MM.1S (cell line): Measurements from ENCODE around the gene ITPKC.
A peak's percentile ranks its signal among the peaks of the same experiment; 100 is the strongest.
"Not testable (repeated sequence)": the region's sequence is repeated elsewhere in the genome, so short reads cannot be mapped to it uniquely, and the experiment has no call there.

Experiments used
- DNase-seq: peaks from one replicate; pipeline ENCODE4 v3.0.0-alpha.2; 2015
- H2AFZ ChIP-seq: fragments of 300-600 bp; sonication (generic); 2 replicates; pipeline ENCODE4 v1.6.0; 2016; ENCODE audit warnings: antibody characterized with exemption, low read length
- H3F3A ChIP-seq: fragments of 300-600 bp; sonication (generic); 2 replicates; pipeline ENCODE4 v1.6.1; 2016; ENCODE audit warnings: mild to moderate bottlenecking, antibody characterized with exemption, low read length, moderate library complexity, mixed read lengths; ENCODE audit not compliant: insufficient read depth
- H3K27ac ChIP-seq: fragments of 300-600 bp; sonication (generic); 2 replicates; pipeline ENCODE4 v1.5.1; 2016; ENCODE audit warnings: mild to moderate bottlenecking, low read length
- H3K27me3 ChIP-seq: fragments of 300-600 bp; sonication (generic); replicated peaks from 2 replicates; pipeline ENCODE4 v1.6.0; 2016; ENCODE audit warnings: low read length; ENCODE audit not compliant: insufficient read depth
- H3K36me3 ChIP-seq: fragments of 300-600 bp; sonication (generic); replicated peaks from 2 replicates; pipeline ENCODE4 v1.6.1; 2016; ENCODE audit warnings: mild to moderate bottlenecking, low read length, mixed read lengths; ENCODE audit not compliant: insufficient read depth
- H3K4me1 ChIP-seq: fragments of 300-600 bp; sonication (generic); 2 replicates; pipeline ENCODE4 v1.6.1; 2016; ENCODE audit warnings: low read length, mixed read lengths
- H3K4me2 ChIP-seq: fragments of 300-600 bp; sonication (generic); 2 replicates; pipeline ENCODE4 v1.6.0; 2016; ENCODE audit warnings: low read depth, low read length
- H3K4me3 ChIP-seq: fragments of 300-600 bp; sonication (generic); 2 replicates; pipeline ENCODE4 v1.5.1; 2016; ENCODE audit warnings: low read length, mixed read lengths
- H3K79me2 ChIP-seq: fragments of 300-600 bp; sonication (generic); 2 replicates; pipeline ENCODE4 v1.6.1; 2016; ENCODE audit warnings: mixed run types, low read length, mixed read lengths
- H3K9ac ChIP-seq: fragments of 300-600 bp; sonication (generic); 2 replicates; pipeline ENCODE4 v1.6.1; 2016; ENCODE audit warnings: low read length, mixed read lengths
- H3K9me2 ChIP-seq: fragments of 300-600 bp; sonication (generic); replicated peaks from 2 replicates; pipeline ENCODE4 v1.6.1; 2016; ENCODE audit warnings: mild to moderate bottlenecking, low read length, mixed read lengths; ENCODE audit not compliant: insufficient read depth
- H3K9me3 ChIP-seq: fragments of 300-600 bp; sonication (generic); replicated peaks from 2 replicates; pipeline ENCODE4 v1.6.1; 2016; ENCODE audit warnings: mild to moderate bottlenecking, low read length, mixed read lengths; ENCODE audit not compliant: insufficient read depth
- H4K20me1 ChIP-seq: fragments of 300-600 bp; sonication (generic); 2 replicates; pipeline ENCODE4 v1.6.1; 2016; ENCODE audit warnings: mild to moderate bottlenecking, low read length, moderate library complexity, mixed read lengths; ENCODE audit not compliant: insufficient read depth
- EZH2 ChIP-seq: fragments of 300-600 bp; sonication (generic); optimal IDR thresholded peaks from 2 replicates; pipeline ENCODE3; 2017; ENCODE audit warnings: low read depth, mild to moderate bottlenecking, antibody characterized with exemption, low read length, mixed read lengths
- EZH2phosphoT487 ChIP-seq: fragments of 300-600 bp; sonication (generic); IDR thresholded peaks from 2 replicates; pipeline ENCODE4 v1.6.1; 2018; ENCODE audit warnings: antibody characterized with exemption, low read length
- TF ChIP-seq, protein P1 (sequence below): fragments of 300-600 bp; sonication (generic); IDR thresholded peaks from 2 replicates; pipeline ENCODE4 v1.5.1; 2016; ENCODE audit warnings: antibody characterized with exemption, low read length, mixed read lengths

Gene ITPKC

DNA sequence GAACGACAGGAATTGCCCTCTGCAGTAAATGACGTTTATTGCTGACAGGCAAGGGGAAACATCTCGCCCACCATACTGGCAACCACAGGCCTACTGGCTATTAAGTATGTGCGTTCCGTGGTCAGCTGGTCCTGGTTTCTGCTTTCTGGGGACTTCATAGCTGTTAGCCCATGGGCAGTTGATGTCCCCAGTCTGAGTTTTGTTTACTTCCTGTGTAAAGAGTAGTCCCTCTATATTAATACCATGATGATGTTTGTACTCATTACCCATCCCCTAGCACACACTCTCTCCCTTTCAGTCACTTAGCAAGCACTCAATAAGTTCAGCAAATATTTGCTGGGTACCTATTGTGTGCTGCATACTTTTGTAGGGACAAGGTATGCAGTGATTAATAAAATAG is 52.0 kb downstream of the ITPKC start:
- no peak for DNase-seq
- no peaks in the 10 kb centered on the region for H3K79me2 ChIP-seq
- H3F3A ChIP-seq = no peaks in the 10 kb centered on the region
- no peaks in the 10 kb centered on the region for H3K4me1 ChIP-seq
- H3K27ac ChIP-seq = no peak overlapping the region
- no peaks in the 10 kb centered on the region for H3K9me2 ChIP-seq
- no peak overlapping the region for H3K4me3 ChIP-seq
- no peak for TF ChIP-seq EZH2phosphoT487
- TF ChIP-seq, protein P1, sequence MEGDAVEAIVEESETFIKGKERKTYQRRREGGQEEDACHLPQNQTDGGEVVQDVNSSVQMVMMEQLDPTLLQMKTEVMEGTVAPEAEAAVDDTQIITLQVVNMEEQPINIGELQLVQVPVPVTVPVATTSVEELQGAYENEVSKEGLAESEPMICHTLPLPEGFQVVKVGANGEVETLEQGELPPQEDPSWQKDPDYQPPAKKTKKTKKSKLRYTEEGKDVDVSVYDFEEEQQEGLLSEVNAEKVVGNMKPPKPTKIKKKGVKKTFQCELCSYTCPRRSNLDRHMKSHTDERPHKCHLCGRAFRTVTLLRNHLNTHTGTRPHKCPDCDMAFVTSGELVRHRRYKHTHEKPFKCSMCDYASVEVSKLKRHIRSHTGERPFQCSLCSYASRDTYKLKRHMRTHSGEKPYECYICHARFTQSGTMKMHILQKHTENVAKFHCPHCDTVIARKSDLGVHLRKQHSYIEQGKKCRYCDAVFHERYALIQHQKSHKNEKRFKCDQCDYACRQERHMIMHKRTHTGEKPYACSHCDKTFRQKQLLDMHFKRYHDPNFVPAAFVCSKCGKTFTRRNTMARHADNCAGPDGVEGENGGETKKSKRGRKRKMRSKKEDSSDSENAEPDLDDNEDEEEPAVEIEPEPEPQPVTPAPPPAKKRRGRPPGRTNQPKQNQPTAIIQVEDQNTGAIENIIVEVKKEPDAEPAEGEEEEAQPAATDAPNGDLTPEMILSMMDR = no peak
- TF ChIP-seq EZH2 = no peak
- no peak overlapping the region for H3K4me2 ChIP-seq
- H3K9ac ChIP-seq = no peak overlapping the region
- H3K27me3 ChIP-seq = peaks cover under 1% of the 10 kb centered on the region; the same call in 1 of the 2 replicates
- peaks cover 15% of the 10 kb centered on the region for H3K36me3 ChIP-seq
- no peaks in the 10 kb centered on the region for H4K20me1 ChIP-seq
- no peaks in the 10 kb centered on the region for H3K9me3 ChIP-seq
- no peak overlapping the region for H2AFZ ChIP-seq

GRCh38 chr19:40771101-40771862 is 54.4 kb downstream of the ITPKC start:
- H3K27ac ChIP-seq, H3K9me3 ChIP-seq, H3K9me2 ChIP-seq, H3K79me2 ChIP-seq, H3F3A ChIP-seq, H3K4me1 ChIP-seq, H3K9ac ChIP-seq, H3K36me3 ChIP-seq, H3K4me2 ChIP-seq, H3K4me3 ChIP-seq, H2AFZ ChIP-seq, H4K20me1 ChIP-seq: not testable (repeated sequence)
- DNase-seq = peak; percentile 12
- peaks cover 25% of the 10 kb centered on the region for H3K27me3 ChIP-seq

- Histone ChIP-seq H4K20me1 (peaks cover 7% of the 10 kb centered on the region), H3K9ac (no peak within 1 kb of the TSS), H3K4me2 (no peak within 1 kb of the TSS), H3K9me2 (no peaks in the 10 kb centered on the region), H3K27me3 (peaks cover 30% of the 10 kb centered on the region), H3F3A (peaks cover 14% of the 10 kb centered on the region), H2AFZ (no peak within 1 kb of the TSS), H3K79me2 (no peaks in the 10 kb centered on the region), H3K27ac (no peak within 1 kb of the TSS), H3K9me3 (no peaks in the 10 kb centered on the region), H3K4me3 (no peak within 1 kb of the TSS), H3K4me1 (peaks cover 12% of the 10 kb centered on the region), H3K36me3 (no peaks in the 10 kb centered on the region)
- no peak for TF ChIP-seq EZH2
- TF ChIP-seq, protein P1 = no peak
- TF ChIP-seq EZH2phosphoT487 = no peak
- DNase-seq = no peak
Observed at GRCh38 chr19:40774916-40775631, 58.2 kb downstream of the ITPKC start, which contains the start of gene MIA. Gene MIA (plus strand): TSS chr19:40775521. CDS start chr19:40775543, 22 bp downstream.

DNA sequence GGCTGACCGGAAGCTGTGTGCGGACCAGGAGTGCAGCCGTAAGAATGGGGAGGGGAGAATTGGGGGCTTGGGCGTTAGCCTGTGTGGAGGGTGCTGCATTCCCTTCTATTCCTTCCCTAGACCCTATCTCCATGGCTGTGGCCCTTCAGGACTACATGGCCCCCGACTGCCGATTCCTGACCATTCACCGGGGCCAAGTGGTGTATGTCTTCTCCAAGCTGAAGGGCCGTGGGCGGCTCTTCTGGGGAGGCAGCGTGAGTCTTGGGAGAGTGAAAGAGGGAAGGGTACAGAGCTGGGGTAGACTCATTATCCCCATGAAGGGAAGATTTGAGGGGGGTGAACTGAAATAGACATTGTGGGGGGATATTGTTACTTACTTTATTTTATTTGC is 58.7 kb downstream of the ITPKC start:
- Histone ChIP-seq H3K4me1 (peaks cover 12% of the 10 kb centered on the region), H3K4me2 (no peak overlapping the region), H3K9ac (no peak overlapping the region), H4K20me1 (peaks cover 7% of the 10 kb centered on the region), H3K27me3 (peaks cover 30% of the 10 kb centered on the region), H3K27ac (no peak overlapping the region), H3K9me3 (no peaks in the 10 kb centered on the region), H3K79me2 (no peaks in the 10 kb centered on the region), H3F3A (peaks cover 14% of the 10 kb centered on the region), H3K9me2 (no peaks in the 10 kb centered on the region), H2AFZ (no peak overlapping the region), H3K4me3 (no peak overlapping the region), H3K36me3 (no peaks in the 10 kb centered on the region)
- TF ChIP-seq EZH2phosphoT487 (no peak), EZH2 (no peak)
- TF ChIP-seq, protein P1 = no peak
- no peak for DNase-seq
